ENCODE data around the gene LAMA4. TPM values are rescaled to one million over a fixed set of nuclear protein-coding genes. Genes with fewer than 3 reads are reported as not detected.
"Not testable (repeated sequence)": the region's sequence is repeated elsewhere in the genome, so short reads cannot be mapped to it uniquely, and the experiment has no call there.

The LAMA4 gene
- polyA plus RNA-seq, 3 donors = 83.5 to 101 (median 97.8) TPM

- no peak for DNase-seq (ENCODE audit: extremely low read depth in 1 of 11, low read depth in 9 of 11, low spot score in 4 of 11)
Measured at GRCh38 chr6:112144145-112144926, 110.0 kb downstream of the LAMA4 start.

DNA sequence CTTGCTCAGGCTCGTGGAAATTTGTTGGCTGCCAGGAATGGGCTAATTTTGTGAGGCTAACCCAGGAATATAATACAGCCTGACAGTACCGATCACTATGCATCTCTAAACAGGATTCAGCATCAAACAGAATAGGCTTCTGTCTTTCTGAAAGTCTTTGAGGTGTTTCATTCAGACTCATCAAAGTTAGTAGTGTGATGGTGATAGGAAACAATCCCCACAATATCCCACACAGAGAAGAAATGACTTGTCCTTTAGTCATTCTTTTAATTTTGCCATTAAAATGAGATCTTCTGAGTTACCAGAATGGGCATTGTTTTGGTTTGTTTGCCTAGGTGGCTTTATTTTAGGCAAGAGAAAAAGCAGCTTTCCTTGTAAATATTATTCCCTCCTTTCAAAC lies 112.7 kb downstream of the LAMA4 start:
- DNase-seq (ENCODE audit: extremely low read depth in 1 of 11, low read depth in 9 of 11, low spot score in 4 of 11) = no peak

- DNase-seq (ENCODE audit: extremely low read depth in 1 of 11, low read depth in 9 of 11, low spot score in 4 of 11) = no peak
Measured at GRCh38 chr6:112139052-112139451, 115.3 kb downstream of the LAMA4 start.

DNA sequence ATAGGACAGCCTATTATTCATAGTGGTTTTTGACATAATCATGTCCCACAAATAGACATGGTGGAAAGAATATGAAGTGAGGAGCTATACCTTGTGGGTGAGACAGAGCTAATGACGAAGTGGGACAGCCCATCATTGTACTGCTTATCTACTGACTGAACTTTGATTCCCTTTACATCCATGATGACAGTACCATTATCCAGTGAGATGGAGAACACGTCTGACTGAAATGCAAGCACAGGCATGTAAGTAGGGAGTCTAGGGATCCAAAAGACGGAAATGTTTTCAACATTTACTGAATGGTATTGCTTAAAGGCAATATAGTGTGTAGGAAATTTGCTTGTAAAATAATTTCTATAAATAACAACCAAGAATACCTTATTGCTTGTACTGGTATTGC lies 123.5 kb downstream of the LAMA4 start:
- no peak for DNase-seq (ENCODE audit: extremely low read depth in 1 of 11, low read depth in 9 of 11, low spot score in 4 of 11)

DNA sequence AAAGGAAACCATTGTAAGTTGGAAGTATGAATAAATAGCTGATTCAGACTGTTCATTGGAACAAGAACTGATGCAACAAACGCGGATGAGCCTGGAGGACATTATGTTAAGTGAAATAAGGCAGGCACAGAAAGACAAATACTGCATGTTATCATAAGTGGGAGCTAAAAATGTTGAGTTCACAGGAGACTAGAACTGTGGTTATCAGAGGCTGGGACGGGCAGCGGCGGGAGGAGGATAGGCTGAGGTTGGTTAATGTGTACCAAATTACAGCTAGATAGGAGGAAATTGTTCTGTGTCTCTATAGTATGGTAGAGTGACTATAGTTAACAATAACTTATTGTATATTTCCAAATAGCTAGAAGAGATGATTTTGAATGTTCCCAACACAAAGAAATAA lies 126.2 kb downstream of the LAMA4 start:
- no peak for DNase-seq (ENCODE audit: extremely low read depth in 1 of 11, low read depth in 9 of 11, low spot score in 4 of 11)

DNA sequence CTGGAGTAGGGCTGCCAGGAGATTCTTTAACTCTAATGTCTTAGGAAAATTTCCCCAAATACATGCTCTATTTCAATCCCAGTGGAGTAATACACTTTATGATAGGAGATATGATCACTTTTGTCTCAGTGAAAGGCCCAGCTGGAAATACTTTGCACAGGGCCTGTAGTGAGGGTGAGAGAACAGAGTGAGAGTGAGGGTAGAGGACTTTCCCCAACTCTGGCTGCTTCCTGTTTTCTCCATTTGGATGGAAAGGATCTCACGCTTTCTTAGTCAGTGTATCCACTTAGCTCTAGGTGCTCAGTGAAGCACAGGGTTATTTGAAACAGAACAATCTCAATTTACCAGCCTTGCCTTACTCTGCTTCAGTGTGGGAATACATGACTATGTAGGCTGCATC lies 130.4 kb downstream of the LAMA4 start:
- no peak for DNase-seq (ENCODE audit: extremely low read depth in 1 of 11, low read depth in 9 of 11, low spot score in 4 of 11)

GRCh38 chr6:112122756-112123155 lies 131.6 kb downstream of the LAMA4 start:
- DNase-seq (ENCODE audit: extremely low read depth in 1 of 11, low read depth in 9 of 11, low spot score in 4 of 11) = no peak

DNA sequence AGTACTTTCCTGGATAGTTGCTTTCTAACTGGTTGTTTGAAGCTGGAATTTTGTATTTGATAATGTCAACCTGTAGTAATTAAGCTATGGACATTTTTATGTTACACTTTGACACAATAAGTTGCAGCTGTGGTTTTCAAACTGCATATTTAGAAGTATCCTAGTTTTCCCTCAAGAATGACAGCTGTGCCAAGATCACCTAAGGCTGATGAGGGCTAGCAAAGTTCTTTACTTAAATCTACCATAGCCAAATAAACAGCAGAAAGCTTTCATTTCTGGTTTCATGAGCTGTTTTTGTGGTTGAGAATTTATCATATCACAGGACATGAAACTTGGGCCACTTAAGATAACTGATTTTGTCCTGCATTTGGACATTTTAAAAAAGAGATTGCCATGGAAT lies 136.3 kb downstream of the LAMA4 start:
- no peak for DNase-seq (ENCODE audit: extremely low read depth in 1 of 11, low read depth in 9 of 11, low spot score in 4 of 11)

DNA sequence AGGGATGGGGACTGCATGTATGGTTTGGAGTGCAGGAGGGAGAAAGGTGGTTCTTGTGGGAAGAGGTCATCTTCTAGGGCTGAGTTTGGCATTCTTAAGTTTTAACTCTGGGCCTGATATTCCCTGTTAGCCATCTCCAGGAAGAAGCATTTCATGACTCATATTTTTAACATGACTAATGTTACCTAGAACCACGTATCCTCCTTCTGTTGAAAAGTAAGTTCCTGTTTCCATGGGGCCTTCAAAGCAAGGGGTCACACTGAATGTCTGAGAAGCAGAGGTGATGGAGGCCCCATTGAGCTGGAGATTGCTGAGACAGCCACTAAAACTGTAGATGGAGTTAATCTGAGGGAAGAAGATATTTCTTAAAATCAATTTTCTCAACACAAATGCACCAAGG lies 136.8 kb downstream of the LAMA4 start:
- DNase-seq (ENCODE audit: extremely low read depth in 1 of 11, low read depth in 9 of 11, low spot score in 4 of 11) = no peak

- no peak for DNase-seq (ENCODE audit: extremely low read depth in 1 of 11, low read depth in 9 of 11, low spot score in 4 of 11)
Measured at GRCh38 chr6:112116221-112116620, 138.1 kb downstream of the LAMA4 start.

- DNase-seq (ENCODE audit: extremely low read depth in 1 of 11, low read depth in 9 of 11, low spot score in 4 of 11) = no peak
Measured at GRCh38 chr6:112114577-112115223, 139.7 kb downstream of the LAMA4 start.

DNA sequence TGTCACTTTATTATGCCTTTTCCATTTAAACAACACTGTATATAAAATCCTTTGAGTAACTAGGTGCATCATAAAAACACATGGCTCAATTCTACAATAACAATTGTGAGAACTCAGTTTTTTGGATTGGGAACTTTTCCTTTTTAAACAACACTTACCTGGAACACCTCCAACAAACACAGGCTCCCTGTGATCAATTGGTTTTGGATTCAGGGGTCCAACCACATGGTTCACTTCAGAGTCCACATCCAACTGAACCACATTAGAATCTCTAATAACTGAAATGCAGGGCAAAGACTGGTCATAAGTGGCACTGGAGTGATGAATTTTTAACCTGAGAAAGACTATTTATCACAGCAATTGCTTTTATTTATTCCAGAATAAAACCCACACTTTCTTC lies 140.4 kb downstream of the LAMA4 start:
- DNase-seq (ENCODE audit: extremely low read depth in 1 of 11, low read depth in 9 of 11, low spot score in 4 of 11) = no peak

- DNase-seq (ENCODE audit: extremely low read depth in 1 of 11, low read depth in 9 of 11, low spot score in 4 of 11) = peak in 2 of 11 donors; percentile 9 to 11
Measured at GRCh38 chr6:112113431-112113830, 140.9 kb downstream of the LAMA4 start.

GRCh38 chr6:112109262-112109661 lies 145.1 kb downstream of the LAMA4 start:
- peak in 7 of 11 donors; percentile 15 to 59 (median 44) for DNase-seq (ENCODE audit: extremely low read depth in 1 of 11, low read depth in 9 of 11, low spot score in 4 of 11)

DNA sequence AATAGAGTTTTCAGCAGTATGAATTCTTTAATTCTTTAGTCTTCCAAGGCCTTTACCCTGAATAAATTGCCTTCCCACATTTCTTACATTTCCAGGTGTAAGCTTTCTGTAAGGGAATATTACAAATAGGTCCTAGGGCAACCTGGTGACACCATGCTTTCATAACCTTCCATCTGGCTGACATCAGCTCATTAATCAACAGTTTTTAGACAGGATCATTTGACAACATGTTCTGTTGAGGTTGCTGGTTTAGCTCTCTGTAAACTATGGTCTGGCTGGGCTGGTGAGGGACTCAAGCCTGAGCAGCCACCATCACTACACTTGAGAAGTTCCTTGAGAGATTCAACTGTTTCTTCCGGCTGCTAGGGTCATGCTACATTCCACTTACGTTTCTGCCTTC lies 147.8 kb downstream of the LAMA4 start:
- no peak for DNase-seq (ENCODE audit: extremely low read depth in 1 of 11, low read depth in 9 of 11, low spot score in 4 of 11)

DNA sequence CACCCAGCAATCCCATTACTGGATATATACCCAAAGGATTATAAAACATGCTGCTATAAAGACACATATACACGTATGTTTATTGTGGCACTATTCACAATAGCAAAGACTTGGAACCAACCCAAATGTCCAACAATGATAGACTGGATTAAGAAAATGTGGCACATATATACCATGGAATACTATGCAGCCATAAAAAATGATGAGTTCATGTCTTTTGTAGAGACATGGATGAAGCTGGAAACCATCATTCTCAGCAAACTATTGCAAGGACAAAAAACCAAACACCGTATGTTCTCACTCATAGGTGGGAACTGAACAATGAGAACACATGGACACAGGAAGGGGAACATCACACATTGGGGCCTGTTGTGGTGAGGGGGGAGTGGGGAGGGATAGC lies 148.3 kb downstream of the LAMA4 start:
- DNase-seq (ENCODE audit: extremely low read depth in 1 of 11, low read depth in 9 of 11, low spot score in 4 of 11) = not testable (repeated sequence)

- no peak for DNase-seq (ENCODE audit: extremely low read depth in 1 of 11, low read depth in 9 of 11, low spot score in 4 of 11)
Measured at GRCh38 chr6:112100561-112100960, 153.8 kb downstream of the LAMA4 start.

- DNase-seq (ENCODE audit: extremely low read depth in 1 of 11, low read depth in 9 of 11, low spot score in 4 of 11) = no peak
Measured at GRCh38 chr6:112096901-112097300, 157.5 kb downstream of the LAMA4 start.

DNA sequence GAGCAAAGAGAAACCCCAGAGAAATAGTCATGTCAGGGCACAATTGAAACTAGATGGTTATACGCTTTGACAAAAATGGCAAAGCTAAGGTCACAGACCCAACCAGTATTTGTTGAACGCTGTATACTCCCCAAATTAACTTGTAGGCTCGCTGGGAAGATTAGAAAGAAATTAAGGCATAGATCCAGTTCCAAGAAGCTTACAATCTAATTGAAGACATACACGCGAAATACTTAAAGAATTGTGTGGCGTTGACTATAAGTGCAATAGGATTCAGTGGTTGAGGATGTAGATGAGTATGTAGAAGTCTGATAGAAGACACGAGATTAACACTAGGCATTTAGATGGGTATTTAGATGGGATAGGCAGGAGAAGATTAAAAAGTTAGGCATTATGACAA lies 166.5 kb downstream of the LAMA4 start:
- DNase-seq (ENCODE audit: extremely low read depth in 1 of 11, low read depth in 9 of 11, low spot score in 4 of 11) = no peak

DNA sequence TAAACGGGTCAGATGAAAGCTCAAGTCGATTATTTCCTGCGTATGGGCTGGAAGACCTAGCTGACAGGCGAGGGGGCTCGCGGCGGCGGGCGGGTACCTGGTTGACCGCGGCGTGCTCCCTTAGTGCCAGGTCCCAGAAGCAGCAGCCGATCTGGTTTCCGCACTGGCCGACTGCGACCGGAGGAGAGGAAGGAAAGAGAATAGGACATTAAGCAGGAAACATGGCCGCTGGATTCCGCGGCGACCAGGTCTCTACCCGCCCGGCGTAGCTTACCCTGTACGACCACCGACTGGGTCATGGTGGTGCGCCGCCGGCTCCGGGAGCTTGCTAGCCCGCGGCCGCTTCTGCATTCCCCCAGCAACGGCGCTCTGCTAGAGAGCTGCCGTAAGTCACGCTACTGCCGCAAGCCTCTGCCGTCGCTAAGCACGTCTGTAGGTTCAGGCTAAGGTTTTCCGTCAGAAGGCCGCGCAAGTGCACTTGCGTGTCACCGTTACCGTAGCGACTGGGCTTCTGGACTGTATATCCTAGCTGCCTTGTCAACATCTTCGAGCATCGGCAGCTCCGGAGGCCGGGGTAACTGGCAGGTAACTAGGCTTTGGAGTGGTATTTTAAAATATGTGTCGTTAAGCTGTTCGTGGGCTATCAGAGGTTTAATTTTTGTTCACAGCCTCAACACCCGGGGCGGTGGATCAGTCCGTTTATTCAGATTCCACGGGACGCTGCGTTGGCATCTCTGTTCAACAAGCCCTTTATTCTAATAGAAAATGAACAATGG lies 167.0 kb downstream of the LAMA4 start, which contains the start of the genes FAM229B and TUBE1:
TSS of gene FAM229B (plus strand) at position 456 of the 776 bp plus-strand sequence. CDS start 11,693 bp downstream, outside the sequence.
TSS of gene TUBE1 (minus strand) at position 347 of the 776 bp plus-strand sequence. CDS start at position 299, 48 bp downstream.
- DNase-seq (ENCODE audit: extremely low read depth in 1 of 11, low read depth in 9 of 11, low spot score in 4 of 11) = peak; percentile 83 to 97 (median 92)
